ENCODE measurements around the gene HOXB6.

DNA sequence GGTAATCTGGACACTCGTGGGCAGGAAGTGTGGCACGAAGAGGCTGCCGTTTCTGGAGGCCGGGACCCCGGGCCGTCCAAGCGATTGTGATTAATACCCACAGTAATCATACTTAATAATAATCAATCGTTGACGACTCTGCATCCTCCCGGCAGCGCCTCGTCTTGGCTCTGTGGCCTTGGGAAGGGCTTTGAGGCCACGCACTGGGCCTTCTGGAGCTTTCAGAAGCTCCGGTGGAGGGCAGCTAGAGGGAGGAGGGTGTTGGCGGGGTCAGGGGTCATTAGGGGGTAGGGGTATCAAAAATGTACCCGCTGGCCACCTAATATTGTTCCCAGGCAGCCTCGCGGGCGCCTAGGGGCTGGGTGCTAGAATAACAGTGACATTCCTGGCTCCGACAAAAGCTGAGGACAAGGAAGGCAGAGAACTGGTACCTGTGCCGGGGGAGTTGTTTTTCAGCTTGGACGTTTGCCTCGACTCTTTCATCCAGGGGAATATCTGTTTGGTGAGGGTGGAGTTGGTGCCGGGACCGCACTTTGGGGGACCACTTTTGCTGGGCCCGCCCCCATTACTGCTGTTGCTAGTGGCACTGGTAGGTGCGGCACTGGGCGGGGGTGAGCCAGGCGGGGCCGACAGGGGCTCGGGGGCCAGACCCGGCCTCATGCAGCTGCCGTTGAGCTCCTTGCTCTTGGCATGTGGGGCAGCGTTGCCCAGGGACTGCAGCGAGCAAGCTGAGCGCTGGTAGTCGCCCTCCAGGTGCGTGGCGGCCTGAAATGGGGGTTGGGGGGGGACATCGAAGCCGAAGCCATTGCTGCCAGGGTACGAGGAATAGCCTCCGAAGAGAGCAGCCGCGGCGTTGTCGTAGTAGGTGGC lies 53.0 kb downstream of the HOXB6 start:
- TF ChIP-seq, protein P1, sequence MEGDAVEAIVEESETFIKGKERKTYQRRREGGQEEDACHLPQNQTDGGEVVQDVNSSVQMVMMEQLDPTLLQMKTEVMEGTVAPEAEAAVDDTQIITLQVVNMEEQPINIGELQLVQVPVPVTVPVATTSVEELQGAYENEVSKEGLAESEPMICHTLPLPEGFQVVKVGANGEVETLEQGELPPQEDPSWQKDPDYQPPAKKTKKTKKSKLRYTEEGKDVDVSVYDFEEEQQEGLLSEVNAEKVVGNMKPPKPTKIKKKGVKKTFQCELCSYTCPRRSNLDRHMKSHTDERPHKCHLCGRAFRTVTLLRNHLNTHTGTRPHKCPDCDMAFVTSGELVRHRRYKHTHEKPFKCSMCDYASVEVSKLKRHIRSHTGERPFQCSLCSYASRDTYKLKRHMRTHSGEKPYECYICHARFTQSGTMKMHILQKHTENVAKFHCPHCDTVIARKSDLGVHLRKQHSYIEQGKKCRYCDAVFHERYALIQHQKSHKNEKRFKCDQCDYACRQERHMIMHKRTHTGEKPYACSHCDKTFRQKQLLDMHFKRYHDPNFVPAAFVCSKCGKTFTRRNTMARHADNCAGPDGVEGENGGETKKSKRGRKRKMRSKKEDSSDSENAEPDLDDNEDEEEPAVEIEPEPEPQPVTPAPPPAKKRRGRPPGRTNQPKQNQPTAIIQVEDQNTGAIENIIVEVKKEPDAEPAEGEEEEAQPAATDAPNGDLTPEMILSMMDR (conservative IDR thresholded peaks at IDR 0.05; ENCODE audit: low read depth, low read length): no peak
- TF ChIP-seq EZH2 (IDR thresholded peaks at IDR 0.05; ENCODE audit: borderline replicate concordance, low read depth, low read length, poor library complexity, severe bottlenecking): no peak
